H4 (cell line): ENCODE data around the gene DCUN1D5. TPM values are rescaled to one million over a fixed set of nuclear protein-coding genes. Genes with fewer than 3 reads are reported as not detected.
A peak's percentile ranks its signal among the peaks of the same experiment; 100 is the strongest.

Source experiments
- DNase-seq: peaks from one replicate; pipeline ENCODE4 v3.0.0-alpha.2; 2015; ENCODE audit warnings: low spot score
- total RNA-seq: library from RNA; depleted of rRNA; stranded (reverse); fragments of >200 nt; shearing (Covaris generic); gene quantifications from 2 replicates; pipeline ENCODE4 v1.2.3, GENCODE V29; 2014; rRNA removed

DCUN1D5 gene
- total RNA-seq: 85.8 and 94.0 TPM in 2 replicates

GRCh38 chr11:103091801-103092524, at the start of gene DCUN1D5:
Gene DCUN1D5, minus strand, starts transcription at chr11:103092160. Its CDS starts 288 bp downstream, at chr11:103091872.
- peak; percentile 95 for DNase-seq

- no peak for DNase-seq
Measured at GRCh38 chr11:103125462-103125861, 33.5 kb upstream of the DCUN1D5 start.

GRCh38 chr11:103114836-103115235, 22.9 kb upstream of the DCUN1D5 start:
- no peak for DNase-seq

- DNase-seq: no peak
Measured at GRCh38 chr11:103112364-103112763, 20.4 kb upstream of the DCUN1D5 start.

GRCh38 chr11:103111400-103111799, 19.4 kb upstream of the DCUN1D5 start:
- no peak for DNase-seq

GRCh38 chr11:103110391-103110790, 18.4 kb upstream of the DCUN1D5 start:
- DNase-seq: peak; percentile 8

- DNase-seq: no peak
Measured at GRCh38 chr11:103109818-103110388, 17.9 kb upstream of the DCUN1D5 start.

- DNase-seq: peak; percentile 90
Measured at GRCh38 chr11:103108933-103109817, 17.2 kb upstream of the DCUN1D5 start, which contains the start of gene DYNC2H1. Gene DYNC2H1, plus strand, starts transcription at chr11:103109426. Its CDS starts 149 bp downstream, at chr11:103109575.

GRCh38 chr11:103097279-103097678, 5.3 kb upstream of the DCUN1D5 start:
- DNase-seq: no peak

GRCh38 chr11:103091064-103091800, 728 bp downstream of the DCUN1D5 start:
- DNase-seq: peak; percentile 20

- no peak for DNase-seq
Measured at GRCh38 chr11:103086461-103086860, 5.5 kb downstream of the DCUN1D5 start.

GRCh38 chr11:103085758-103086365, 6.1 kb downstream of the DCUN1D5 start:
- DNase-seq: no peak

GRCh38 chr11:103079833-103080232, 12.1 kb downstream of the DCUN1D5 start:
- no peak for DNase-seq

- no peak for DNase-seq
Measured at GRCh38 chr11:103078710-103079109, 13.2 kb downstream of the DCUN1D5 start.

GRCh38 chr11:103077554-103077953, 14.4 kb downstream of the DCUN1D5 start:
- no peak for DNase-seq

GRCh38 chr11:103076361-103076760, 15.6 kb downstream of the DCUN1D5 start:
- no peak for DNase-seq

GRCh38 chr11:103071008-103071407, 21.0 kb downstream of the DCUN1D5 start:
- no peak for DNase-seq

GRCh38 chr11:103070142-103070541, 21.8 kb downstream of the DCUN1D5 start:
- no peak for DNase-seq

GRCh38 chr11:103069367-103069766, 22.6 kb downstream of the DCUN1D5 start:
- no peak for DNase-seq

GRCh38 chr11:103067118-103067517, 24.8 kb downstream of the DCUN1D5 start:
- DNase-seq: no peak

- no peak for DNase-seq
Measured at GRCh38 chr11:103061656-103062055, 30.3 kb downstream of the DCUN1D5 start.
